ENCODE data around the gene OR10T2. TPM values are rescaled to one million over a fixed set of nuclear protein-coding genes. Genes with fewer than 3 reads are reported as not detected.
"Not testable (repeated sequence)": the region's sequence is repeated elsewhere in the genome, so short reads cannot be mapped to it uniquely, and the experiment has no call there.

The OR10T2 gene
- total RNA-seq, 1 donor from 2014 or later: not detected

DNA sequence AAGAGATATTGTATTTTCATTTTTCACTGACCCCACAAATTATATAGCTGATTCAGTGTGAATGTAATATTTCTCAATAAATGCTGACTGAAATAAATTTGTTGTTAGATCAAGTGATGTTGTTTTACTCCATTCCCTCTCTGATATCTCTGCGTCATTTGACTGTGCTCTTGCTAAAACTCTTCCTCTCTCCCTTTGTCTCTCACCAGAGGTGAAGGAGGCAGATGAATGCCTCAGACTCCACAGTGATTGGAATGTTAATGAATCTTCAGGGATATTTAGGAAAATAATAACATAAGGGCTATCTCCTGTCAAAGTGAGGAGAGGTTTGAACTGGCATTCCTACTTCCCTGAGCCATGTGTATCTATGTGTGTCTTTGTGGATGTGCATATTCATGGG is 41.8 kb downstream of the OR10T2 start:
- TF ChIP-seq, protein P1, sequence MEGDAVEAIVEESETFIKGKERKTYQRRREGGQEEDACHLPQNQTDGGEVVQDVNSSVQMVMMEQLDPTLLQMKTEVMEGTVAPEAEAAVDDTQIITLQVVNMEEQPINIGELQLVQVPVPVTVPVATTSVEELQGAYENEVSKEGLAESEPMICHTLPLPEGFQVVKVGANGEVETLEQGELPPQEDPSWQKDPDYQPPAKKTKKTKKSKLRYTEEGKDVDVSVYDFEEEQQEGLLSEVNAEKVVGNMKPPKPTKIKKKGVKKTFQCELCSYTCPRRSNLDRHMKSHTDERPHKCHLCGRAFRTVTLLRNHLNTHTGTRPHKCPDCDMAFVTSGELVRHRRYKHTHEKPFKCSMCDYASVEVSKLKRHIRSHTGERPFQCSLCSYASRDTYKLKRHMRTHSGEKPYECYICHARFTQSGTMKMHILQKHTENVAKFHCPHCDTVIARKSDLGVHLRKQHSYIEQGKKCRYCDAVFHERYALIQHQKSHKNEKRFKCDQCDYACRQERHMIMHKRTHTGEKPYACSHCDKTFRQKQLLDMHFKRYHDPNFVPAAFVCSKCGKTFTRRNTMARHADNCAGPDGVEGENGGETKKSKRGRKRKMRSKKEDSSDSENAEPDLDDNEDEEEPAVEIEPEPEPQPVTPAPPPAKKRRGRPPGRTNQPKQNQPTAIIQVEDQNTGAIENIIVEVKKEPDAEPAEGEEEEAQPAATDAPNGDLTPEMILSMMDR (conservative IDR thresholded peaks at IDR 0.05; ENCODE audit: low read depth, low read length): no peak
- no peak for DNase-seq (ENCODE audit: low read depth)
- H3K4me3 ChIP-seq (ENCODE audit: low read depth, low read length): no peak overlapping the region

DNA sequence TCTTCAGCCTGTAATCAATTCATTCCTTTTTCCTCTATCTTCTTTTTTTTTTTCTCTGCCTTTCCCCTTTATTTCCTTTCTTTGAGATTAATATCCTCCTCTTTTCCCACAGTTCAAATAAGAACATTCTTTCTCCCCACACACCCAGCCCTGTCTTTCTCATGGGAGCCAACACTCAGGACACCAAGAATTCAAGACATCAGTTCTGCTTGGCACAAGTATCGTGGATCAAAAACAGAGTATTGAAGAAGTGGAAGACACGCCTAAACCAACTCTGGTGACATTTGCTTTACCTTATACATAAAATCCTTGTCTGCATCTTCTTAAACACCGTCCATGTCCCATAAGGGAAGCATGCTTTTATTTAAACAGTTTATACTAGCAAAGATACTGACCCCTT is 42.6 kb downstream of the OR10T2 start:
- H3K4me3 ChIP-seq (ENCODE audit: low read depth, low read length): no peak overlapping the region
- DNase-seq (ENCODE audit: low read depth): no peak
- TF ChIP-seq, protein P1 (conservative IDR thresholded peaks at IDR 0.05; ENCODE audit: low read depth, low read length): no peak

DNA sequence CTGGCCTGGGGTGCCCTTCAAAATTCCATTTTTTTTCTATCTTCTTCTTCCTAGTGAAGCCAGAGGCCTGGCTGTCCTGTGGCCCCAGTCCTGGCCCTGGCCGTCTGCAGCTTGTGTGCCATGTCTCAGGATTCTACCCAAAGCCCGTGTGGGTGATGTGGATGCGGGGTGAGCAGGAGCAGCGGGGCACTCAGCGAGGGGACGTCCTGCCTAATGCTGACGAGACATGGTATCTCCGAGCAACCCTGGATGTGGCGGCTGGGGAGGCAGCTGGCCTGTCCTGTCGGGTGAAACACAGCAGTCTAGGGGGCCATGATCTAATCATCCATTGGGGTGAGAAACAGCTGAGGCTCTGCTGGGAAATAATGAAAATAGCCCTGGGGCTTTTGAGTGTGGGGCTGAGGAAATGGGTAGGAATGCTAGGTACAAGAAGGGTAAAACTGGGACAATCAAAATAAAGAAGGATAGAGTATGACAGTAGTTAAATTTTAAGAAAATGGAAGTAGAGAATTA is 43.4 kb downstream of the OR10T2 start:
- no peak overlapping the region for H3K4me3 ChIP-seq (ENCODE audit: low read depth, low read length)
- TF ChIP-seq, protein P1 (conservative IDR thresholded peaks at IDR 0.05; ENCODE audit: low read depth, low read length): no peak
- no peak for DNase-seq (ENCODE audit: low read depth)

DNA sequence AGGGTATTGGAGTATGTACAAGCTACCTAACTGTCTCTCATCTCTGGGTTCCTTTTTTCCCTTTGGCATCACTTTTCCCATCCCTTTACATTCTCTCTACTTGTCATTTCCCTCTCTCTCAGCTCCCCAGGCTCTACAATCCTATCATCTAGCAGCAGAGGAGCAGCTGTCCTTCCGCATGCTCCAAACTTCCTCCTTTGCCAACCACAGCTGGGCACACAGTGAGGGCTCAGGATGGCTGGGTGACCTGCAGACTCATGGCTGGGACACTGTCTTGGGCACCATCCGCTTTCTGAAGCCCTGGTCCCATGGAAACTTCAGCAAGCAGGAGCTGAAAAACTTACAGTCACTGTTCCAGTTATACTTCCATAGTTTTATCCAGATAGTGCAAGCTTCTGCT is 45.0 kb downstream of the OR10T2 start:
- H3K4me3 ChIP-seq (ENCODE audit: low read depth, low read length): no peak overlapping the region
- TF ChIP-seq, protein P1 (conservative IDR thresholded peaks at IDR 0.05; ENCODE audit: low read depth, low read length): no peak
- no peak for DNase-seq (ENCODE audit: low read depth)

DNA sequence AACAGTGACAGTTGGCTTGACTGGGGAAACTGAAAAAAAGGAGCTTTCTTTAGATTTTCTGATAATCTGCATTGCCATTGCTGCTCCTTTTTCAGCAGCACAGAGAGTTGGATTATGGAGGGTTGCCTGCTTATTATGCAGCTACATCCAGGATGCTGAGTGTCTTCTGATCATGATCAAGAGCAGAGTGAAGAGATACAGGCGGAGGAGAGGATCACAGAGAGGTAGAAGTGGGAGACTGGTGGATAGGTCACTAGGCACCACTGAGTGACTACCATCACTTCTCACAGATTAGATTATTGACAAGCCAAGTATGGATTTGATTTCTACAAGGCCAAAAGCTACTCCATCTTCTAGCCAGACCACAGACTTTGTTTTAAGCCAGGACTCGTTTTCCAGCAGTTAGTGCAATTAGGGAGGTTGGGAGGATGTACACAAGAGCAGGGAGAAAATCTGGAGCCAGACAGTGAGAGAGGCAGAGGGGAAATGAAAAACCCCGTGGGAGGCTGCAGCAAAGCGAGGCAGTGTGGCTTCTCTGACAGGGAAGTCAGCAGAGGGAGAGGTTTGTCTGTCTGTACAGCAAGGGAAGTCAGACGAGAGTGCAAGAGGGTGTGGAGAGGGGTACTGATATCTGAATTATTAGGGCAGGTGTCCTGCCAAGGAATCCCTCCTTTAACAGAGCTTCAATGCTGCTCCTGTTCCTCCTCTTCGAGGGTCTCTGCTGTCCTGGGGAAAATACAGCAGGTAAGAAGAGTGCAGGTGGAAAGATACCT is 45.8 kb downstream of the OR10T2 start, which contains the start of gene CD1E:
Gene CD1E, plus strand, starts transcription at position 592 of the 773 bp plus-strand sequence. Its CDS starts 95 bp downstream, at position 687.
- no peak for DNase-seq (ENCODE audit: low read depth)
- no peak within 1 kb of the TSS for H3K4me3 ChIP-seq (ENCODE audit: low read depth, low read length)
- TF ChIP-seq, protein P1 (conservative IDR thresholded peaks at IDR 0.05; ENCODE audit: low read depth, low read length): no peak

DNA sequence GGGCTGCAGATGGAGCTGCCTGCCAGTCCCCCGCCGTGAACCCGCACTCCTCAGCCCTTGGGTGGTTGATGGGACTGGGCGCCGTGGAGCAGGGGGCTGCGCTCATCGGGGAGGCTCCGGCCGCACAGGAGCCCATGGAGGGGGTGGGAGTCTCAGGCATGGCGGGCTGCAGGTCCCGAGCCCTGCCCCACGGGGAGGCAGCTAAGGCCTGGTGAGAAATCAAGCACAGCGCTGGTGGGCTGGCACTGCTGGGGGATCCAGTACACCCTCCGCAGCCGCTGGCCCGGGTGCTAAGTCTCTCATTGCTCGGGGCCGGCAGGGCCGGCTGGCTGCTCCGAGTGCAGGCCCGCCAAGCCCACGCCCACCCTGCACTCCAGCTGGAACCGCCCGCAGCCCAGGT is 50.3 kb downstream of the OR10T2 start:
- DNase-seq (ENCODE audit: low read depth); H3K4me3 ChIP-seq (ENCODE audit: low read depth, low read length): not testable (repeated sequence)

Other genes starting within 250 kb of the OR10T2 start
- gene CD1D, start 218.6 kb downstream of the OR10T2 start, total RNA-seq: 0.72 and 3.0 TPM in 2 replicates
- gene CD1A, start 145.0 kb downstream of the OR10T2 start, total RNA-seq: not detected in 2 replicates
- gene CD1C, start 109.5 kb downstream of the OR10T2 start, total RNA-seq: not detected in 2 replicates
- not detected in 2 replicates for gene CD1B, start 67.9 kb downstream of the OR10T2 start, total RNA-seq
- gene CD1E, start 45.6 kb downstream of the OR10T2 start, total RNA-seq: not detected in 2 replicates
- gene OR10K2, start 26.8 kb upstream of the OR10T2 start, total RNA-seq: not detected in 2 replicates
- not detected in 2 replicates for gene OR10K1, start 62.4 kb upstream of the OR10T2 start, total RNA-seq
- gene OR10R2, start 72.8 kb upstream of the OR10T2 start, total RNA-seq: not detected in 2 replicates
- gene OR6Y1, start 154.9 kb upstream of the OR10T2 start, total RNA-seq: not detected in 2 replicates
- gene OR6P1, start 171.1 kb upstream of the OR10T2 start, total RNA-seq: not detected in 2 replicates
- gene OR10X1, start 180.4 kb upstream of the OR10T2 start, total RNA-seq: not detected in 2 replicates
- not detected in 2 replicates for gene OR10Z1, start 205.8 kb upstream of the OR10T2 start, total RNA-seq